ENCODE measurements around the gene GRIN2A. TPM values are rescaled to one million over a fixed set of nuclear protein-coding genes. Genes with fewer than 3 reads are reported as not detected.

Gene GRIN2A
- total RNA-seq, 1 donor from 2014 or later, result not detected

DNA sequence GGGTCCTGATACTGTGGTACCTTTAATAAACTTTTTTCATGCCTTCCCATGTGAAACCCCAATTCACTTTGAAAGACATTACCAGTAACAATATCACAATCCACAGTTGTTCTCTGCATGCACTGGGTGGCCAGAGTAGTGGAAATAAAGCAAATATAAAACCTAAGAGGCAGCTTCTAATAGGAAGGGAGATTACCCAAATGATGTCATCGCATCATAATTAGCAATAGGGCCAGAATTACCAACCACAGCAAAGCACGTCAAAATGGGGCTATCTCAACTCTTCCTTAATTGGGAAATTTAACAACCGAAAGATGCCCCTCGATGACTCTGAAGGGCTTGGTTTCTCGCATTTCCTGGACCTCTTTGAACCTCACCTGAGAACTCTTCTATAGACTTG lies 224.8 kb downstream of the GRIN2A start:
- no peak for DNase-seq (ENCODE audit: low read depth)
- TF ChIP-seq, protein P1, sequence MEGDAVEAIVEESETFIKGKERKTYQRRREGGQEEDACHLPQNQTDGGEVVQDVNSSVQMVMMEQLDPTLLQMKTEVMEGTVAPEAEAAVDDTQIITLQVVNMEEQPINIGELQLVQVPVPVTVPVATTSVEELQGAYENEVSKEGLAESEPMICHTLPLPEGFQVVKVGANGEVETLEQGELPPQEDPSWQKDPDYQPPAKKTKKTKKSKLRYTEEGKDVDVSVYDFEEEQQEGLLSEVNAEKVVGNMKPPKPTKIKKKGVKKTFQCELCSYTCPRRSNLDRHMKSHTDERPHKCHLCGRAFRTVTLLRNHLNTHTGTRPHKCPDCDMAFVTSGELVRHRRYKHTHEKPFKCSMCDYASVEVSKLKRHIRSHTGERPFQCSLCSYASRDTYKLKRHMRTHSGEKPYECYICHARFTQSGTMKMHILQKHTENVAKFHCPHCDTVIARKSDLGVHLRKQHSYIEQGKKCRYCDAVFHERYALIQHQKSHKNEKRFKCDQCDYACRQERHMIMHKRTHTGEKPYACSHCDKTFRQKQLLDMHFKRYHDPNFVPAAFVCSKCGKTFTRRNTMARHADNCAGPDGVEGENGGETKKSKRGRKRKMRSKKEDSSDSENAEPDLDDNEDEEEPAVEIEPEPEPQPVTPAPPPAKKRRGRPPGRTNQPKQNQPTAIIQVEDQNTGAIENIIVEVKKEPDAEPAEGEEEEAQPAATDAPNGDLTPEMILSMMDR (conservative IDR thresholded peaks at IDR 0.05; ENCODE audit: low read depth, low read length), result no peak
- H3K4me3 ChIP-seq (ENCODE audit: low read depth, low read length), result no peak overlapping the region

DNA sequence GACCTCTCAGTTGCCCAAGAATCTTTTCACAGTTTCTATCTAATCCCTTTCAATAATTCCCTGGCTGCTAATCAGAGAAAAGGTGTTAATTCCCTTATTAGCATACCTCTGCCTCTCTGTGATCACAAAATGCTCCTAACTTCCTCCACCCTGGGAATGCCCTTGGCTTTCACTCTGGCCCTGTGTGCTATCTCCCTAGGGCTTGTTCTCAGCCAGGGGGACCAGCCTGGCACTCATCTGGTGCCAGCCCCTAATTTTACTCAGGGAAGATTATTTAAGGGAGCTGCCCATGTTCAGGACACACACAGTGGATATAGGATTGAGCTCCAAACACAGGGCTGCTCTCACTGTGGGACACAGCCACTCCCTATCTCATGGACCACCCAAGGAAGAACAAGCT lies 225.2 kb downstream of the GRIN2A start:
- TF ChIP-seq, protein P1 (conservative IDR thresholded peaks at IDR 0.05; ENCODE audit: low read depth, low read length), result no peak
- H3K4me3 ChIP-seq (ENCODE audit: low read depth, low read length), result no peak overlapping the region
- no peak for DNase-seq (ENCODE audit: low read depth)

DNA sequence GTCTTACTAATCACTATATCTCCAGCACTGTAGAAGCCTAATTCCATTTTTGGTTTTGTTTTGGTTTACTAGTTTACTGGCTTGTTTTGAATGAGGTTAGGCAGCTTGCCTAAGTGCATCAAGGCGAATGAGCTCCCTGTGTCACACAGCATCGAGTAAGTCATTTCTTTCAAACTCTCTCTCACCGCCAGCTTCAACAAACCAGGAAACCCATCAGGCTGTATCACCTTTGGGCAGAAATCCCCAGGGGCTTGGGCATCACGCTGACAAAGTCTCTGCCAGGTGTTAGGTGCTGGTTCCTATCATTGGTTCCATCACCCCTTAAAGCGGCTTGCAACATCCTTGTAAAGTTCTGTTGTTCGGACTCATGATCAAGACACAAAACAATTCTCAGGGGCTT lies 226.6 kb downstream of the GRIN2A start:
- H3K4me3 ChIP-seq (ENCODE audit: low read depth, low read length), result no peak overlapping the region
- TF ChIP-seq, protein P1 (conservative IDR thresholded peaks at IDR 0.05; ENCODE audit: low read depth, low read length), result no peak
- no peak for DNase-seq (ENCODE audit: low read depth)

DNA sequence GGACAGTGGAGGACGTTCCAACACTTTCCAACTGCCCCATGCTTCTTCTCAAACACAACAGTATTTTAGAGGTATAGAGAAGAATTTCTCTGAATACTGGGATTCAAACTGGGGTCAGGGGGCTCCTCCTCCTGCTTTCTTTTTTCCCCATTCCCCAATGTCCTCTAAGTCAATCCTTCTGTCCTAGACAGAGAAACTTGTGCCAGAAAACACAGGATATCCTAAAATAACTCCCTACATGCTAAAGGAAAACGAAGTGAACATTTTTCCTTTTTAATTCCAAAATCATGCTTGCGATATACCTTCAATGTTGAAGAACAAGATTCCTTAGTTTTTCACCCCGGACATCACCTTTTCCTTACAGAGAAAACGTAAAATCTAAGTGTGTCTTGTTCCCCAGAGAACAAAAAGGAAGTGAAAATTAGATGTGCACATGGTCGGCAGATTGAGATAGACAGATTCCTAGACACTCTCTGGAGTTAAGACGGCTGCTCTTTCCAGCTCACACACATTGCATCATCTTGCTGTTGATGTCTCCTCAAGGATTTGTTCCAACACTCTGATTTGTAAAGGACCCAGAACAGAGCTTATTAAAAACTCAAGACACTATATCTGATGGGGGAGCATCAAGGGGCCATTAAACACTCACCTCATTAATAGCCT lies 228.2 kb downstream of the GRIN2A start:
- TF ChIP-seq, protein P1 (conservative IDR thresholded peaks at IDR 0.05; ENCODE audit: low read depth, low read length), result no peak
- DNase-seq (ENCODE audit: low read depth), result no peak
- H3K4me3 ChIP-seq (ENCODE audit: low read depth, low read length), result no peak overlapping the region

DNA sequence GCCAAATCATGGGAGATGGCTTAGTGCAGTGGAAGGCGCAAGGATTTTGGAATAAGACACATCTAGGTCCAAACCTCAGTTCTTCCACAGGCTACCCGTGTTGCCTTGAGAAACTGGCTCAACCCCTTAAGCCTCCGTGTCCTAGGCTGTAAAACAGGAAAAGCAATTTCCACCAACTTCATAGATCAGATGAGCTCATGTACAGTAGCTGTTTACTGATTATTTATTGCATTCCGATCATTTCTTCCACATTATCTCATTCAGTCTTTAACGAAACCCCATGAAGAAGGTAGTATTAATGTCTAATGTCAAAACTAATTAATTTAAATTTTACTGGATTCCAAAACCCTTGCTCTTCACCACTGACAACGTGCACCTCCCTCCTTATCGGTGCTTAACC lies 231.6 kb downstream of the GRIN2A start:
- no peak for DNase-seq (ENCODE audit: low read depth)
- H3K4me3 ChIP-seq (ENCODE audit: low read depth, low read length), result no peak overlapping the region
- TF ChIP-seq, protein P1 (conservative IDR thresholded peaks at IDR 0.05; ENCODE audit: low read depth, low read length), result no peak

DNA sequence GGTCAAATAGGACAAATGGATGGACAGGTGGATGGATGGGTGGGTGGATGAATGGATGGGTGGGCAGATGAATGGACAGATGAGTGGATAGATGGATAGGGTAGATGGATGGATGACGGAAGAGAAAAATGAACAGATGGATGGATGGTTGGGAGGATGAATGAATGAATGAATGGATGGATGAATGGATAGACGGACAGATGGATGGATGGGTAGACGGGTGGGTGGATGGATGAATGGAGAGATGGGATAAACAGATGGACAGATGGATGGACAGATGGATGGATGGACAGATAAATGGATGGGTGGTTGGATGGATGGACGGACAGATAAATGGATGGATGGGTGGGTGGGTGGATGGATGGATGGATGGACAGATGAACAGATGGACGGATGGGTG lies 232.8 kb downstream of the GRIN2A start:
- TF ChIP-seq, protein P1 (conservative IDR thresholded peaks at IDR 0.05; ENCODE audit: low read depth, low read length), result no peak

DNA sequence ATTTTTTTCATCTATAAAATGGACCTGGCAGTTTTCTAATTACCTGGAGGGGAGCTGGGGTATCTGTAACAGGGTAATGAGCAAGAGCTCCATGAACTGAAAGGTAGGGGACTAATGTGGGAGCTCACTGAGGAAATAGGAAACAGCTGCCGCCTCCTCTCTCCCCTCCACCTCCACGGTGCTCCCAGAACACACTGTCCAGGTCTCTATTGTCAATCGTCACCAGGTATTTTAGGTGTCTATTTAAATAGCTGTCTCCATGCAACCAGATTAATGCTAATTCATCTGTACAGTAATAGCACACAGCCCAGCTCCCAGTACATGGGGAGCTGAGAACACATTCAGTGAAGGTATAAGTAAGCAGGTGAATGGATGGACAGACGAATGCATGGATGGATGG lies 233.3 kb downstream of the GRIN2A start:
- no peak overlapping the region for H3K4me3 ChIP-seq (ENCODE audit: low read depth, low read length)
- TF ChIP-seq, protein P1 (conservative IDR thresholded peaks at IDR 0.05; ENCODE audit: low read depth, low read length), result no peak
- DNase-seq (ENCODE audit: low read depth), result no peak

More for the DNA sequence above, 232.8 kb downstream of the GRIN2A start:
- H3K4me3 ChIP-seq (ENCODE audit: low read depth, low read length), result no peak overlapping the region
- DNase-seq (ENCODE audit: low read depth), result no peak
